Brain microvascular endothelial cell (primary cell): ENCODE data around the gene ACACA.
A peak's percentile ranks its signal among the peaks of the same experiment; 100 is the strongest.
"Not testable (repeated sequence)": the region's sequence is repeated elsewhere in the genome, so short reads cannot be mapped to it uniquely, and the experiment has no call there.

Source experiments
- DNase-seq: peaks from one replicate; pipeline ENCODE4 v3.0.0-alpha.2; 2020
- H3K27ac ChIP-seq: fragments of 250-450 bp; sonication (Bioruptor Pico); 2 replicates; pipeline ENCODE4 v1.5.1; 2020; ENCODE audit warnings: mild to moderate bottlenecking, moderate library complexity
- H3K27me3 ChIP-seq: fragments of 250-450 bp; sonication (Bioruptor Pico); replicated peaks from 2 replicates; pipeline ENCODE4 v1.5.1; 2020; ENCODE audit warnings: mild to moderate bottlenecking
- H3K36me3 ChIP-seq: fragments of 250-450 bp; sonication (Bioruptor Pico); replicated peaks from 2 replicates; pipeline ENCODE4 v1.5.1; 2020; ENCODE audit warnings: mild to moderate bottlenecking
- H3K4me3 ChIP-seq: 2 replicates; pipeline ENCODE4 v1.5.1; 2011; ENCODE audit warnings: low read depth, mild to moderate bottlenecking, control low read depth, low read length, moderate library complexity
- in situ Hi-C: cut with HindIII; loops from 2 replicates; pipeline ENCODE4 v1.10.0; 2017; ENCODE audit warnings: low sequenced_read_pairs, low pct_ligation_motif_present
- TF ChIP-seq, protein P1 (sequence below): IDR thresholded peaks from 2 replicates; pipeline ENCODE4 v1.5.1; 2011; ENCODE audit warnings: low read depth, mild to moderate bottlenecking, moderate library complexity, low read length, control low read depth, inconsistent platforms; ENCODE audit errors: missing control alignments

ACACA gene

DNA sequence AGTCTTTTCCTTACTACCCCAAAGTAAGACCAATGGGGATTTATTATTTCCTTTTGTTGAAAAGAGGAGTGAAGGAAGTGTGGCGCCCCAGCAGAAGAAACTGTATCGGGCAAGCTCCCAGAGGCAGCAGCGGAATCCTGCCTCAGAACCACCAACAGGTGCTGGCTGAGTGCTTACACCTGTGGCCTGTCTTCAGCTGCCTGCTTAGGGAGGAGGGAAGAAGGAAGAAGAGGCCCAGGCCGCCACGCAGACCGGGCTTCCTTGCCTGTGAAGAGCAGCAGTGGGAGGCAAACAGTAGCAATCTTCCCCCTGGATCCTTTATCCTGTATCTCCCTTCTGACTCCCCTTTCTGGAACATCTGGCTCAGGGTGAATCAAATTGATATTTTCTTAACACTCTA is 323.2 kb downstream of the ACACA start:
- no peak for DNase-seq
- Histone ChIP-seq H3K27ac (no peak overlapping the region), H3K4me3 (no peak overlapping the region), H3K27me3 (no peaks in the 10 kb centered on the region), H3K36me3 (peaks cover 28% of the 10 kb centered on the region)
- TF ChIP-seq, protein P1, sequence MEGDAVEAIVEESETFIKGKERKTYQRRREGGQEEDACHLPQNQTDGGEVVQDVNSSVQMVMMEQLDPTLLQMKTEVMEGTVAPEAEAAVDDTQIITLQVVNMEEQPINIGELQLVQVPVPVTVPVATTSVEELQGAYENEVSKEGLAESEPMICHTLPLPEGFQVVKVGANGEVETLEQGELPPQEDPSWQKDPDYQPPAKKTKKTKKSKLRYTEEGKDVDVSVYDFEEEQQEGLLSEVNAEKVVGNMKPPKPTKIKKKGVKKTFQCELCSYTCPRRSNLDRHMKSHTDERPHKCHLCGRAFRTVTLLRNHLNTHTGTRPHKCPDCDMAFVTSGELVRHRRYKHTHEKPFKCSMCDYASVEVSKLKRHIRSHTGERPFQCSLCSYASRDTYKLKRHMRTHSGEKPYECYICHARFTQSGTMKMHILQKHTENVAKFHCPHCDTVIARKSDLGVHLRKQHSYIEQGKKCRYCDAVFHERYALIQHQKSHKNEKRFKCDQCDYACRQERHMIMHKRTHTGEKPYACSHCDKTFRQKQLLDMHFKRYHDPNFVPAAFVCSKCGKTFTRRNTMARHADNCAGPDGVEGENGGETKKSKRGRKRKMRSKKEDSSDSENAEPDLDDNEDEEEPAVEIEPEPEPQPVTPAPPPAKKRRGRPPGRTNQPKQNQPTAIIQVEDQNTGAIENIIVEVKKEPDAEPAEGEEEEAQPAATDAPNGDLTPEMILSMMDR: no peak
- in situ Hi-C loops: no loop called here

DNA sequence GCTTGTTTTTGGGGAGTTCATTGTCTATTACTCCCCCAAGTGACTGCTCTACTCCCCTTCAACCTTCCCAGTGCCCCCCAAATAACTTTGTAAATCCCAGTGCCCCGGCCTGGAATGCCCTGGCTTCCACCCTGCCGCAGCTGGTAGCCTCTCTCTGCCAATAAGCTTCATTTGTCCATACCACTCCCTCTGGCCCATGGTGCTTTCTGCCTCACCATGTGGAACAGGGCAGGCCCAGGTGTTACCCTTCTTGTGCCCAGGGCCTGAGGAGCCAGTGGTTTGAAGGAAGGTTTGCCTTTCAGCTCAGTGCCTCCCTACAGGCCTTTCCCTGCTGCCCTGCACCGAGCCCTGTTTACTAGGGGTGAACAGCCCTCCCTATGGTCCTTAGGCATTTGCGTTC is 323.7 kb downstream of the ACACA start:
- in situ Hi-C loops: no loop called here
- Histone ChIP-seq H3K27ac (no peak overlapping the region), H3K4me3 (no peak overlapping the region), H3K36me3 (peaks cover 28% of the 10 kb centered on the region), H3K27me3 (no peaks in the 10 kb centered on the region)
- DNase-seq: no peak
- TF ChIP-seq, protein P1: no peak

DNA sequence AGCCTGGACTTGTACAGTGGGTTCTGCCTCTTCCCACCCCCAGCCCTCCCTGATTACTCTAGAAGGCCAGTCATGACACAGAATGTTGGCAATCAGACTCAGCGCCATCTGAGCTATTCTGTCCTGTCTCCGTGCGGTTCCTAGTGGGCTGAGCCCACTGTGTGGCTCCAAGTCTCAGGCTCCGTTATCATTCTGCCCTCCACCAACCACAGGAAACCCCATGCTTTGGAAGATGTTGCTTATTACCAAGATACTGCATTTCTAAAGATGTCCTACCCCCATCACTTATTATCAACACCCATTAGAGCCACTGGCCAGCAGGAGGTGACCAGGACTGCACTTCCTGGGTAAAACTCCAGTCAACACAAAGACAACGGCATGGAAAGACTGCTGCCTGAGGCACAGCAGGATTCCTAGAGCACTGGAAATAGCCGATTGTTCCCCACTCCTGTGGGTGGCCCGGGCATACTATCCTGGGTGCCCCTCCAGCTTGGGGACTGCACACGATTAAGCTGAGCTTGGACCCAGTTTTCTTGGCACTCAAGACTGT is 324.2 kb downstream of the ACACA start:
- Histone ChIP-seq H3K36me3 (peaks cover 26% of the 10 kb centered on the region), H3K27ac (no peak overlapping the region), H3K4me3 (no peak overlapping the region), H3K27me3 (no peaks in the 10 kb centered on the region)
- TF ChIP-seq, protein P1: peak; percentile 19
- no peak for DNase-seq
- in situ Hi-C loops: no loop called here

DNA sequence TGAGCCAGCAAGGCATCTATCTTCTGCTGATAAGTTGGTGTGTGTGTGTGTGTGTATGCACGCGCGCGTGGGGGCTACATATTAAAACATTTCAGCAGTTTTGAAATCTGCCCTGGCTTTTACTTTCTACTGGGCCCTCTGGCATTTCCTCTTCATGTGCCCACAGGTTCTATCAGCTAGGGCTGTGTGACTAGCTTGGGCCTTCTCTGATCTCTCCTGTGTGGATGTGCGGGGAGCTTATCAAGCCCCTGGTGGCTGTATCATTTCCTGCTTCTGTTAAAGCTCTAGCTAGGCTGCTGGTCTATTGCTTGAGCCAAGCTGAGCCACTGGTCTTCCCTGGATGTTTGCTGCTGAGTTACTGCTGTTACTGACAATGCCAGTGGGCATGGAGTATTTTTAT is 325.3 kb downstream of the ACACA start:
- peak; percentile 12 for DNase-seq
- no peaks in the 10 kb centered on the region for H3K27me3 ChIP-seq
- no peak overlapping the region for H3K27ac ChIP-seq
- TF ChIP-seq, protein P1: peak; percentile 36
- peaks cover 15% of the 10 kb centered on the region for H3K36me3 ChIP-seq
- no peak overlapping the region for H3K4me3 ChIP-seq
- in situ Hi-C loops: no loop called here

DNA sequence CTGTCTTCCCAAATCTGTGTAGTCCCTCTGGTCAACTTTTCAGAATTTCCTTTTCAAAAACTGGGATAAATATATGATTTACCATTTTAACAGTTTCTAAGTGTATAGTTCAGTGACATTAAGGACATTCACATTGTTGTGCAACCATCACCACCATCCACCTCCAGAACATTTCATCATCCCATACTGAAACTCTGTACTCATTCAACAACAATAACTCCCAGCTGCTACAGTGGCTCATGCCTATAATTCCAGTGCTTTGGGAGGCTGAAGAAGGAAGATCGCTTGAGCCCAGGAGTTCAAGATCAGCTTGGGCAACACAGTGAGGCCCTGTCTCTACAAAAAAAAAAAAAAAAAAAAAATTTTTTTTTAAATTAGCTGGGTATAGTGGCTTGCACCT is 326.9 kb downstream of the ACACA start:
- in situ Hi-C loops: no loop called here
- TF ChIP-seq, protein P1: no peak
- no peaks in the 10 kb centered on the region for H3K27me3 ChIP-seq
- DNase-seq: peak; percentile 18
- no peak overlapping the region for H3K4me3 ChIP-seq
- peaks cover 2% of the 10 kb centered on the region for H3K36me3 ChIP-seq
- no peak overlapping the region for H3K27ac ChIP-seq

DNA sequence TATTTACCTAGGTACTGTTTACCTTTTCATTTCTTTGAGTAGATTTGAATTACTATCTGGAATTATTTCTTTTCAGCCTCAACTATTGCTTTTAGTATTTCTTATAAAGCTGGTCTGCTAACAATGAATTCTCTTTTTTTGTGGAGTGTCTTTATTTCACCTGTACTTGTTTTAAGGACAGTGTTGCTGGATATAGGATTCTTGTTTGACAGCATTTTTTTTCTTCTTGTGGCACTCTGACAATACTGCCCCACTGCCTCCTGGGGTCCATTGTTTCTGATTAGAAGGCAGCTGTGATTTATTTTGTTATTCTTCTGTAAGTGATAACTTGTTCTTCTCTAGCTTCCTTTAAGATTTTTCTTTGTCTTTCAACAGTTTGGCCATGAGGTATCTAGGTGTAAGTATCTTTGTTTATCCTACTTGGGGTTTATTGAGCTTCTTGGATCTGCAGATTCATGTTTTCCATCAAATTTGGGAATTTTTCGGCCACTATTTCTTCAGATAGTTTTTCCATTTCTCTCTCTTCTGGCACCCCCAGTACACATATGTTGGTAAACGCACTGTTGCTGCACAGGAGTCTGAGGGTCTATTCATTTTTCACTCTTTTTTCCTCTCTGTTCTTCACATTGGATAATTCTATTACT is 327.4 kb downstream of the ACACA start:
- H3K27ac ChIP-seq: no peak overlapping the region
- in situ Hi-C loops: no loop called here
- TF ChIP-seq, protein P1: no peak
- H3K27me3 ChIP-seq: no peaks in the 10 kb centered on the region
- no peak overlapping the region for H3K4me3 ChIP-seq
- no peaks in the 10 kb centered on the region for H3K36me3 ChIP-seq
- no peak for DNase-seq

DNA sequence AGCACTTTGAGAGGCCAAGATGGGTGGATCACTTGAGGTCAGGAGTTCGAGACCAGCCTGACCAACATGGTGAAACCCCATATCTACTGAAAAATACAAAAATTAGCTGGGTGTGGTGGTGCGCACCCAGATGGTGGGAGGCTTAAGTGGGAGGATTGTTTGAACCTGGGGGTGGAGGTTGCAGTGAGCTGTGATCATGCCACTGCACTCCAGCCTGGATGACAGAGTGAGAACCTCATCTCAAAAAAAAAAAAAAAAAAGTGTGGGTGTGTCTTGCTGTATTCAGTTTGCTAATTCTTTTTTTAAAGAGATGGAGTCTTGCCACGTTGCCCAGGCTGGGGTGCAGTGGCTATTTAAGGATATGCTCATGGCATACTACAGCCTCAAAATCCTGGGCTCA is 333.2 kb downstream of the ACACA start:
- DNase-seq, H3K27ac ChIP-seq, in situ Hi-C loops, H3K27me3 ChIP-seq, H3K36me3 ChIP-seq, H3K4me3 ChIP-seq: not testable (repeated sequence)
